ENCODE results near the gene ZNF14.
"Not testable (repeated sequence)": the region's sequence is repeated elsewhere in the genome, so short reads cannot be mapped to it uniquely, and the experiment has no call there.

- TF ChIP-seq CTCF, POLR2AphosphoS5, POLR2A (IDR thresholded peaks at IDR 0.05): not testable (repeated sequence)
Observed at GRCh38 chr19:19771963-19772362, 39.1 kb upstream of the ZNF14 start.

Data from breast epithelium (tissue), 3 donors.